Vagina (tissue), 2 donors: ENCODE measurements around the gene FAM25G.
"Not testable (repeated sequence)": the region's sequence is repeated elsewhere in the genome, so short reads cannot be mapped to it uniquely, and the experiment has no call there.

ENCODE experiments used
- CTCF ChIP-seq, 3 experiments: fragments of 450-650 bp in 2 of 3; fragments of 200-600 bp in 1 of 3; sonication (generic) in 1 of 3; IDR thresholded peaks; one replicate each; pipeline ENCODE4 v1.5.1; 2017 to 2019; ENCODE audit warnings: antibody characterized with exemption in 3 of 3, mild to moderate bottlenecking in 2 of 3, moderate library complexity in 2 of 3
- POLR2A ChIP-seq, 2 donors: fragments of 450-650 bp; IDR thresholded peaks; one replicate each; pipeline ENCODE4 v1.6.1; 2017; ENCODE audit warnings: antibody characterized with exemption in 2 of 2, mild to moderate bottlenecking in 2 of 2, moderate library complexity in 2 of 2
- POLR2AphosphoS5 ChIP-seq, 2 donors: sonication (generic); formaldehyde crosslinking; IDR thresholded peaks; one replicate each; pipeline ENCODE4 v1.9.0; 2017; ENCODE audit warnings: antibody characterized with exemption in 2 of 2, mild to moderate bottlenecking in 2 of 2, low read depth in 1 of 2; ENCODE audit not compliant: insufficient read depth in 1 of 2

DNA sequence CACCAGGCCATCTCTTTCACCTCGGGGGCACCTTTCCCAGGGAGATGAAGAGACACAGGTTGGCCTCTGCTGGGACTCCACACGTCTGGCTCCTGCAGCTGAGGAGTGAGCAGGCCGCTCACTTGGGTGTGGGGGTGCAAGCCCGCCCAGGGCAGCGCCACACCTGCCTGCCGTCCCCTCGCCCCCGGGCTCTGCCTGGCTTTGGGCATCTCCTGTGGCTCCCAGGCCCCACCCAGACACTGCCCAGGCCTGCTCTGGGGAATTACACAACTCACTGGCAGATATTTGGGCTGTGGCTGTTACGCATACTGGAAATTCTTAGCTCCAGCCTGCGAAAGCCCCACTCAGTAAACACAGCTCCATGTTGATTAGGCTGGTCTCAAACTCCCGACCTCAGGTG, 7.6 kb downstream of the FAM25G start, which contains the start of gene ANXA8:
- TF ChIP-seq POLR2A (IDR thresholded peaks at IDR 0.05); CTCF (IDR thresholded peaks at IDR 0.05); POLR2AphosphoS5 (IDR thresholded peaks at IDR 0.05; ENCODE audit: insufficient read depth in 1 of 2, low read depth in 1 of 2): not testable (repeated sequence)
